Vagina (tissue), 2 donors: Measurements from ENCODE around the gene PDE7B. TPM values are rescaled to one million over a fixed set of nuclear protein-coding genes. Genes with fewer than 3 reads are reported as not detected.

ENCODE experiments used
- DNase-seq, 2 donors: peaks; one replicate each; pipeline ENCODE4 v3.0.0-alpha.2; 2017; ENCODE audit errors: extremely low spot score in 2 of 2
- H3K27ac ChIP-seq: fragments of 200-600 bp; sonication (generic); one replicate; pipeline ENCODE4 v1.5.1; 2019
- H3K27me3 ChIP-seq: fragments of 200-600 bp; sonication (generic); one replicate; pipeline ENCODE4 v1.5.1; 2019
- H3K36me3 ChIP-seq, 2 donors: fragments of 200-600 bp; sonication (generic); one replicate each; pipeline ENCODE4 v1.5.1; 2017 to 2019
- H3K4me1 ChIP-seq: fragments of 200-600 bp; sonication (generic); one replicate; pipeline ENCODE4 v1.5.1; 2019
- H3K4me3 ChIP-seq, 2 donors: fragments of 200-600 bp; sonication (generic); 1 replicate in 1 of 2; 2 replicates in 1 of 2; pipeline ENCODE4 v1.5.1; 2016 to 2019
- H3K9me3 ChIP-seq: fragments of 200-600 bp; sonication (generic); one replicate; pipeline ENCODE4 v1.5.1; 2019
- CTCF ChIP-seq, 3 experiments: fragments of 450-650 bp in 2 of 3; fragments of 200-600 bp in 1 of 3; sonication (generic) in 1 of 3; IDR thresholded peaks; one replicate each; pipeline ENCODE4 v1.5.1; 2017 to 2019; ENCODE audit warnings: antibody characterized with exemption in 3 of 3, mild to moderate bottlenecking in 2 of 3, moderate library complexity in 2 of 3
- POLR2A ChIP-seq, 2 donors: fragments of 450-650 bp; IDR thresholded peaks; one replicate each; pipeline ENCODE4 v1.6.1; 2017; ENCODE audit warnings: antibody characterized with exemption in 2 of 2, mild to moderate bottlenecking in 2 of 2, moderate library complexity in 2 of 2
- POLR2AphosphoS5 ChIP-seq, 2 donors: sonication (generic); formaldehyde crosslinking; IDR thresholded peaks; one replicate each; pipeline ENCODE4 v1.9.0; 2017; ENCODE audit warnings: antibody characterized with exemption in 2 of 2, mild to moderate bottlenecking in 2 of 2, low read depth in 1 of 2; ENCODE audit not compliant: insufficient read depth in 1 of 2
- intact Hi-C: fragments of 100-400 bp; cut with DNase I; formaldehyde crosslinking; loops from one replicate; pipeline ENCODE4 v1.15.1; 2023
- total RNA-seq: library from RNA; depleted of rRNA; stranded (reverse); fragments of >200 nt; gene quantifications from one replicate; pipeline ENCODE4 v1.2.3, GENCODE V29; 2016

Gene PDE7B
- total RNA-seq, 1 donor from 2014 or later = 6.9 TPM

DNA sequence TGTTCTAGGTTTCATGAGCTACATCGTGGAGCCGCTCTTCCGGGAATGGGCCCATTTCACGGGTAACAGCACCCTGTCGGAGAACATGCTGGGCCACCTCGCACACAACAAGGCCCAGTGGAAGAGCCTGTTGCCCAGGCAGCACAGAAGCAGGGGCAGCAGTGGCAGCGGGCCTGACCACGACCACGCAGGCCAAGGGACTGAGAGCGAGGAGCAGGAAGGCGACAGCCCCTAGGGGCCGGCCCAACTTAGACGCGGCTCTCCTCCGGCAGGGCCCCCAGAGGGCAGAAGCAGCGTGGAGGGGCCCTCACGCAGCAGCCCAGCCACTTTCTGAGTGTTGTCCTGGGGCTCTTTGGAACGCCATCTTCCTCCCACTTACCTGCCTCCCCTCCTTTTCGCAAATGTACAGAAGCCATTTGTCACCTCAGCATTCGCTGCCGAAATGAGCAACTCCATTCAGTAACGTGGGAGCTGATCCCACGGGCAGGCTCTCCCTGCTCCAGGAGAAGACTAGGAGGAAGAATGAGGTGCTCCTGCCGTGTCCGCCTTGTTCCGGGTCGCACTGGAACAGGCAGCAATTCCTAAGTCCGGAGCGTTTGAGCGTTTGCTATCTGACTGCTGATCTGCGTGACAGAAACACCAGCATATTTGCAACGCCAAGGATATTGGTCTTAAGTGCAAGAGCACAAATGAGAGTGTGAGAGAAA is 340.3 kb downstream of the PDE7B start:
- no peak for TF ChIP-seq POLR2A (IDR thresholded peaks at IDR 0.05)
- TF ChIP-seq POLR2AphosphoS5 (IDR thresholded peaks at IDR 0.05; ENCODE audit: insufficient read depth in 1 of 2, low read depth in 1 of 2) = no peak
- TF ChIP-seq CTCF (IDR thresholded peaks at IDR 0.05) = no peak
- Histone ChIP-seq H3K27ac (no peak overlapping the region), H3K4me1 (no peaks in the 10 kb centered on the region), H3K4me3 (no peak overlapping the region), H3K27me3 (no peaks in the 10 kb centered on the region), H3K9me3 (no peaks in the 10 kb centered on the region), H3K36me3 (no peaks in the 10 kb centered on the region)
- DNase-seq = no peak
- intact Hi-C loops = no loop called here

DNA sequence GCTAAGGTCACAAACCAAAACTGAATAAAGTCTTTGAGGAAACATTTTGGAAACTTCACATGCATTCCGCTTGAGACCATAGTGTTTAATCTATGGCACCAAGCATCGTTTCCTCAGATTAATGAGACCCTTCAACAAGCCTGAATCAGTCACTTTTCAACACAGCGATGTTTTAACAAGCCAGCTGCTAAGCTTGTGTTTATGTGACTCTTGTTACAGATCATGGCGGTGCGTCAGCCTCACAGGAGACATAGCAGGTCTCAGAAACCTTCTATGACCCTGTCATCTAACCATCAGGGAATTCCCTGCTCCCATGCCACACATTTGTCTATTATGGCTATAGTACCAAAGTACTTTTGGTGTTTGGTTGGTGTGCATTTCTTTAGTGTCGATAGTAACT is 341.4 kb downstream of the PDE7B start:
- Histone ChIP-seq H3K27ac (no peak overlapping the region), H3K27me3 (no peaks in the 10 kb centered on the region), H3K9me3 (no peaks in the 10 kb centered on the region), H3K36me3 (no peaks in the 10 kb centered on the region), H3K4me1 (no peaks in the 10 kb centered on the region), H3K4me3 (no peak overlapping the region)
- no peak for DNase-seq
- intact Hi-C loops = no loop called here
- TF ChIP-seq CTCF (IDR thresholded peaks at IDR 0.05) (no peak), POLR2A (IDR thresholded peaks at IDR 0.05) (no peak), POLR2AphosphoS5 (IDR thresholded peaks at IDR 0.05; ENCODE audit: insufficient read depth in 1 of 2, low read depth in 1 of 2) (no peak)

- Histone ChIP-seq H3K27me3 (no peaks in the 10 kb centered on the region), H3K4me1 (no peaks in the 10 kb centered on the region), H3K36me3 (no peaks in the 10 kb centered on the region), H3K4me3 (no peak overlapping the region), H3K27ac (no peak overlapping the region), H3K9me3 (no peaks in the 10 kb centered on the region)
- intact Hi-C loops = no loop called here
- TF ChIP-seq POLR2A (IDR thresholded peaks at IDR 0.05) = no peak
- no peak for TF ChIP-seq POLR2AphosphoS5 (IDR thresholded peaks at IDR 0.05; ENCODE audit: insufficient read depth in 1 of 2, low read depth in 1 of 2)
- TF ChIP-seq CTCF (IDR thresholded peaks at IDR 0.05) = no peak
- no peak for DNase-seq
These were observed 350.2 kb downstream of the PDE7B start for GRCh38 chr6:136201732-136202131.

- intact Hi-C loops = no loop called here
- H3K4me1 ChIP-seq = no peaks in the 10 kb centered on the region
These were observed 357.3 kb downstream of the PDE7B start for GRCh38 chr6:136208783-136209182.

More at GRCh38 chr6:136208783-136209182, 357.3 kb downstream of the PDE7B start:
- DNase-seq = no peak
- TF ChIP-seq CTCF (IDR thresholded peaks at IDR 0.05) (no peak), POLR2AphosphoS5 (IDR thresholded peaks at IDR 0.05; ENCODE audit: insufficient read depth in 1 of 2, low read depth in 1 of 2) (no peak)
- Histone ChIP-seq H3K36me3 (no peaks in the 10 kb centered on the region), H3K9me3 (no peaks in the 10 kb centered on the region), H3K4me3 (no peak overlapping the region), H3K27ac (no peak overlapping the region), H3K27me3 (no peaks in the 10 kb centered on the region)
